Tibial nerve (tissue), 3 donors: ENCODE results near the gene MUC2.

Experiments used
- POLR2A ChIP-seq, 2 donors: fragments of 450-650 bp; IDR thresholded peaks; one replicate each; pipeline ENCODE4 v1.6.1; 2017; ENCODE audit warnings: antibody characterized with exemption in 2 of 2, mild to moderate bottlenecking in 2 of 2, moderate library complexity in 2 of 2
- TF ChIP-seq, protein P1 (sequence below), 5 experiments: fragments of 200-600 bp in 3 of 5; fragments of 450-650 bp in 2 of 5; sonication (generic) in 3 of 5; IDR thresholded peaks; one replicate each; pipeline ENCODE4 v1.5.1; 2016 to 2019; ENCODE audit warnings: antibody characterized with exemption in 5 of 5, mild to moderate bottlenecking in 3 of 5, moderate library complexity in 2 of 5

GRCh38 chr11:1087961-1088926, 13.6 kb downstream of the MUC2 start:
- TF ChIP-seq, protein P1, sequence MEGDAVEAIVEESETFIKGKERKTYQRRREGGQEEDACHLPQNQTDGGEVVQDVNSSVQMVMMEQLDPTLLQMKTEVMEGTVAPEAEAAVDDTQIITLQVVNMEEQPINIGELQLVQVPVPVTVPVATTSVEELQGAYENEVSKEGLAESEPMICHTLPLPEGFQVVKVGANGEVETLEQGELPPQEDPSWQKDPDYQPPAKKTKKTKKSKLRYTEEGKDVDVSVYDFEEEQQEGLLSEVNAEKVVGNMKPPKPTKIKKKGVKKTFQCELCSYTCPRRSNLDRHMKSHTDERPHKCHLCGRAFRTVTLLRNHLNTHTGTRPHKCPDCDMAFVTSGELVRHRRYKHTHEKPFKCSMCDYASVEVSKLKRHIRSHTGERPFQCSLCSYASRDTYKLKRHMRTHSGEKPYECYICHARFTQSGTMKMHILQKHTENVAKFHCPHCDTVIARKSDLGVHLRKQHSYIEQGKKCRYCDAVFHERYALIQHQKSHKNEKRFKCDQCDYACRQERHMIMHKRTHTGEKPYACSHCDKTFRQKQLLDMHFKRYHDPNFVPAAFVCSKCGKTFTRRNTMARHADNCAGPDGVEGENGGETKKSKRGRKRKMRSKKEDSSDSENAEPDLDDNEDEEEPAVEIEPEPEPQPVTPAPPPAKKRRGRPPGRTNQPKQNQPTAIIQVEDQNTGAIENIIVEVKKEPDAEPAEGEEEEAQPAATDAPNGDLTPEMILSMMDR (IDR thresholded peaks at IDR 0.05) = no peak
- no peak for TF ChIP-seq POLR2A (IDR thresholded peaks at IDR 0.05)
